AG08395 (cell line): Measurements from ENCODE around the gene PGS1.

Experiments
- DNase-seq: peaks from one replicate; pipeline ENCODE4 v3.0.0; 2012; ENCODE audit warnings: mixed read lengths, low spot score

PGS1 gene

GRCh38 chr17:78473951-78474613 is 95.6 kb downstream of the PGS1 start:
- DNase-seq, result no peak
